ENCODE measurements around the gene CTSD. TPM values are rescaled to one million over a fixed set of nuclear protein-coding genes. Genes with fewer than 3 reads are reported as not detected.

The CTSD gene
- total RNA-seq, 1 experiment from 2014 or later, result 158 TPM

- WGBS (ENCODE audit: extremely low coverage, insufficient read length, low lambda C conversion rate), result no CpG with 5 or more reads among the region's 28 CpGs
- DNase-seq, result peak; percentile 72
Measured at GRCh38 chr11:1765871-1766718, 2.4 kb upstream of the CTSD start.

More at GRCh38 chr11:1765871-1766718, 2.4 kb upstream of the CTSD start:
- no peaks in the 10 kb centered on the region for H3K9me3 ChIP-seq (ENCODE audit: control insufficient read depth, low read depth, low read length)
- peaks cover 10% of the 10 kb centered on the region for H3K23me2 ChIP-seq (ENCODE audit: insufficient read length, low read depth, low read length, poor library complexity, severe bottlenecking)
- no peaks in the 10 kb centered on the region for H3K9me3 Mint-ChIP-seq
- no peak overlapping the region for H3K14ac ChIP-seq (ENCODE audit: insufficient read depth, low read length)
- no peak overlapping the region for H3K4ac ChIP-seq (ENCODE audit: low read depth, low read length)
- no peak overlapping the region for H3T11ph ChIP-seq (ENCODE audit: low read length)
- no peak overlapping the region for H4K91ac ChIP-seq (ENCODE audit: insufficient read length, low read depth, low read length)
- peaks cover 8% of the 10 kb centered on the region in 2 experiments; a peak in 3 of 4 replicates for H3K4me1 Mint-ChIP-seq
- no peak overlapping the region for H3K27ac Mint-ChIP-seq
- H2BK15ac ChIP-seq (ENCODE audit: low read depth, low read length), result no peak overlapping the region
- H3K4me3 Mint-ChIP-seq, result no peak overlapping the region
- no peaks in the 10 kb centered on the region for H4K20me1 ChIP-seq (ENCODE audit: control insufficient read depth, insufficient read depth, insufficient read length)
- H2BK12ac ChIP-seq (ENCODE audit: insufficient read length, low read depth, low read length), result no peak overlapping the region
- peaks cover 9% of the 10 kb centered on the region for H3K79me1 ChIP-seq (ENCODE audit: insufficient read depth, low read depth, low read length, poor library complexity, severe bottlenecking)
- no peak overlapping the region for H2AK5ac ChIP-seq (ENCODE audit: insufficient read length, low read length)
- H2BK120ac ChIP-seq (ENCODE audit: low read depth, low read length, poor library complexity, severe bottlenecking), result no peak overlapping the region
- H3K4me2 ChIP-seq (ENCODE audit: insufficient read depth, insufficient read length, low read length), result no peak overlapping the region
- no peaks in the 10 kb centered on the region; the same call in 1 of the 2 replicates for H3K79me2 ChIP-seq (ENCODE audit: insufficient read depth, low read length)
- no peak overlapping the region for H2BK5ac ChIP-seq (ENCODE audit: insufficient read length, low read length)
- H3K27ac ChIP-seq (ENCODE audit: insufficient read length, low read depth, low read length), result no peak overlapping the region
- H3K18ac ChIP-seq (ENCODE audit: insufficient read length, low read depth, low read length), result no peak overlapping the region
- no peak overlapping the region for H2AFZ ChIP-seq (ENCODE audit: low read length)
- H3K56ac ChIP-seq (ENCODE audit: insufficient read length, low read depth, low read length), result no peak overlapping the region
- no peak overlapping the region for H4K8ac ChIP-seq (replicated peaks; ENCODE audit: insufficient read length, low read depth, low read length)
- H4K5ac ChIP-seq (ENCODE audit: insufficient read length, low read depth, low read length), result no peak overlapping the region
- H3K4me1 ChIP-seq (ENCODE audit: insufficient read depth, low read length), result peaks cover 3% of the 10 kb centered on the region; the same call in 1 of the 2 replicates
- H3K9ac ChIP-seq (ENCODE audit: extremely low read depth, insufficient read length, low read length), result no peak overlapping the region
- H2BK20ac ChIP-seq (ENCODE audit: low read depth, low read length, poor library complexity, severe bottlenecking), result no peak overlapping the region
- no peaks in the 10 kb centered on the region; the same call in 1 of the 2 replicates for H3K27me3 ChIP-seq (ENCODE audit: insufficient read depth, low read length)
- H3K27me3 Mint-ChIP-seq (ENCODE audit: low read depth), result peaks cover 11% of the 10 kb centered on the region
- no peaks in the 10 kb centered on the region; a peak in 3 of 7 replicates for H3K36me3 Mint-ChIP-seq (ENCODE audit: insufficient read depth in 1 of 3, low read depth in 3 of 3)
- TF ChIP-seq CTCF (conservative IDR thresholded peaks at IDR 0.05), result peak; percentile 67
- no peak overlapping the region for H3K23ac ChIP-seq (ENCODE audit: insufficient read length, low read depth, low read length)
